NCI-H510A treated with DMSO at 0.1 percent for 48 hours (cell line): ENCODE measurements around the gene NRCAM.
A peak's percentile ranks its signal among the peaks of the same experiment; 100 is the strongest.

ENCODE experiments used
- DNase-seq: peaks from one replicate; lab custom pipeline; 2025; lab: John Stamatoyannopoulos, UW

The NRCAM gene

DNA sequence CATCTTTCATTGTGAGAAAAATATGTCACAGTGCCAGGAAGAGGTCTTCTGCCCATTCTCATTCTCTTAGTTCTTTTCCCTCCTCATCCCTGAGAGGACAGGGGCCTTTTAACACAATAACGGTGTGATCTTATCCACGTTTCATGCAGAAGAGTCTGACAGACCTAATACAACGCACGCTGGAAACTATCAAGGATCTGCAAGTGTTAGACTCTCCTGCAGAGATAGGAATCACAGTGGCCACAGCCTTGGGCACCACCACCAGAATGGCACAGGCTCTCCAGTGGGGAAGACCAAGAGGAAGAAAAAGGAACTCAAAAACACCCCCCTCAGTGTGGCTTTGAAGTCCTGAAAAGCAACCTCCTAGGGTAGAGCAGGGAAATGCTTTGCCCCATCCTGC, 253.5 kb downstream of the NRCAM start:
- no peak for DNase-seq

GRCh38 chr7:108201766-108202165, 254.5 kb downstream of the NRCAM start:
- no peak for DNase-seq

- DNase-seq, result no peak
These were observed 255.9 kb downstream of the NRCAM start for GRCh38 chr7:108200326-108200725.

DNA sequence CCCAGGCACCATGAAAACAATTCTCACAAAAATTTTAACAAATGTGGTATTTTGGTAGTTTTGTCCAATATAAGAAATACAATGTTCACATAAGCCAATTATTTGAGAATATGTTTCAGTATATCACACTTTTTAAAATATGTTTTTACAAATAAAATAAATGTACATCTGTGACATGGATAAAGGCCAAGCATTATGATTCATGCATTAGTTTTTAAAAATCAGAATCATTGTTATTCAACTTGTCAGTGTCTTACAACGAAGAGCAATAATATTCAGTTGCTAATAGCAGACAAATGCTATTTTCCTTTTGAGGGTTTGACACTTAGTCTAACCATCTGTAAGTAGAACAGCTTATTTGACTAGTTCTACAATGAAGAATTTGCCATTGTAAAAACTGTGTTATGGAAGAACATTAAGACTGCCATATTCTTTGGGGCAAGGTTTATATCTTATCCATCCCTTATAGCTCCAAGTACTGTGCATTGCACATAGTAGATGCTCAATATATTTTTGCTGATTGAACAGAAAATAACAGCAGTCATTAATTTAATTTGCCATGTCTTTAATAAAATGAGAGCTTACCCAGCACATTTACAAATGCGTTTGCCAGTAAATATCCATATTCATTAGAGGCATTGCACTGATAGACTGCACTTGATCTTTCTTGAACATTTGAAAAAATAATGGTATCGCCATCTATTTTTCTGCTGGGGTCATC, 258.7 kb downstream of the NRCAM start:
- DNase-seq, result no peak

- DNase-seq, result no peak
These were observed 260.2 kb downstream of the NRCAM start for GRCh38 chr7:108196004-108196403.

GRCh38 chr7:108193594-108194498, 262.4 kb downstream of the NRCAM start:
- DNase-seq, result peak; percentile 80

DNA sequence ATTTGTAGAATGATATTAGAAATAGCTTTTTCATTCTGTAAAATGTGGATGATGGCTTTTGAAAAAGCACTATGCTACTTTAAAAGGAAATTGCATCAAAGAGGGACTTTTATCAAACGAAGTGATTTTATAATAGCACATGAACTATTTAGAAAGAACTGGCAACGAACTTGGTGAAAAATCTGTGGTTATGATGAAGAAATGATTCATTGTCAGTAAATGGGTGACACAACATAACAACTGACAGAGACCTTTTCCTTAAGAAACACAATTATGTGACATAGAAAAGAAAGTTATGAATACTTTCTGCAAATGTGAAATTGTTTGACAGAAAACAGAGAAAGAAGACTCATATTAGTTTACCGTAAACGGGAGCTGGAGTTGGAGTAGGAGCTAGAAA, 265.3 kb downstream of the NRCAM start:
- no peak for DNase-seq

- DNase-seq, result no peak
These were observed 266.4 kb downstream of the NRCAM start for GRCh38 chr7:108189733-108190388.

GRCh38 chr7:108188724-108189123, 267.5 kb downstream of the NRCAM start:
- no peak for DNase-seq

DNA sequence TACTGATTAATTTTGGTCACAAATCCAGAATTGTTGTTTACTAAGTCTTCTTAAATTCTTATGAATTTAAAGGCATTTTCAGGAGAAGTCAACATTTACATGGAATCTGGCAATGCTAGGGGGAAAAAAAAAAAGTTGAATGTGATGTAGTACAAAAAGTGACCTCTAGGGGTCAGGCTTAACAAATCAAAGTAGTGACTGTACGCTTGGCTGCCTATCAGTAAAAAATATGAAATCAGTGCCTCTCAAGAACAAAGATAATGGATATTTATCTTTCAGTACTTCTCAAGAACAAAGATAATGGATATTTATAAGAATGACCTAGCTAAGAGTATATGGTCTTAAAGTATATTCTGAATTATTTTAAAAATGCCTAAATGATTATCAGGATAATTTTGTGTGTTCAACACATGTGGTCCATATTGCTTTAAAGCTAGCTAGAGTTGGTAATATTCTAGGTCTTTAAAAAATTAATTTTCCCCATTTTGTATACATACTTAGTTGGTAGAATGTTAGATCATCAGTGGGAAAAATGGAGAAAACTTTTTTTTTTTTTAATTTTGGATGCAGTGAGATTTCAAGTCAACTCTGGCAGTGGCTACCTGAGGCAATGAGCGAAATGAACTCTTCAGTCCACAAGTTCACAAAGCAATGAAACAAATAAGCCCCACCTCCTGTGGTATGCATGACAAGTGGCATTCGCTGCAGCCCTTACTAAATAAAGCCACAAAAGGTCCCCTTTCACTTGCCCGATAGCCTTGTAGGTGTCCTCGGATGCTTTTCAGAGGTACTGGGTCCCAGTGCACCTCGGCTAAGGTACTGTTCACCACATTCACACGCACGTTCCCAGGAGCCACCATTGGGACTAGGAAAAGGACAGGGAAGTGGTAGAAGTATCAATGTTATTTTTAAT, 274.9 kb downstream of the NRCAM start:
- peak; percentile 63 for DNase-seq

DNA sequence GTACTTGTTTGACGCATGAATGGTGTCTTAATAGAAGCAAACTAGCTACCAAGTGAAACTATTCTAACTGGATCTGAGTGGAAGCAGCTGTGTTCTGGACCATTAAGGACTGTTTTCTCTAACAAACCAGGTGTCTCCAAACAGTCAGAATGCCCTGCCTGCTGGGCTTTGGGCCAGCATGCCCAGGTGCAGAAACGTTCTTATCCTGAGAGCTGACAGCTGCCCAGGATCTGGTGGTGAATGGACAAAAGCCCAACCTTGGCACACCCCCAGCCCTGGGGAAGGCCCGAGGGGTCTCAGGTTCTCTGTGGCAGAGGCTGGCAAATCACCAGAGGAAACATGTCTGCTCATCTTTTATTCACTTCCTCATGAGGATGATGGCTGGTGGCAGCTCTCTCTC, 277.8 kb downstream of the NRCAM start:
- peak; percentile 91 for DNase-seq

DNA sequence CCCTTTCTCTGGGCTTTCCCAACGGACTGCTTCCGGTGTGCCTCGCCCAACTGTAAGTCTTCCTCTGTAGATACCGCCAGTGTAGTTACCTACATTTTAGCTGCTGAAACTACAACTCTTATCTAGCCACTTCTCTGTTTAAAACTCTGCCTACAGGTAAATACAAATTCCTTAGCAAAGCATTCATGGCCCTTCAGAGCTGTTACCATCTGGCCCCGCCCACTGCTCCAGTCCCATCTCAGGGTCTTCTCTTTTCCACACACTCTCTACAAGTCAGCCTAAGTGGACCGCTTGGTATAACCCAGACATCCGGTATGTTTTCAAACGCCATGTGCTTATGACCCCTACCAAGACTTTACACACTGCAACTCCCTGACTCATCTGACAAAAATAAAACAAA, 285.1 kb downstream of the NRCAM start:
- no peak for DNase-seq

GRCh38 chr7:108170251-108170650, 286.0 kb downstream of the NRCAM start:
- DNase-seq, result no peak

GRCh38 chr7:108167460-108167859, 288.8 kb downstream of the NRCAM start:
- no peak for DNase-seq

DNA sequence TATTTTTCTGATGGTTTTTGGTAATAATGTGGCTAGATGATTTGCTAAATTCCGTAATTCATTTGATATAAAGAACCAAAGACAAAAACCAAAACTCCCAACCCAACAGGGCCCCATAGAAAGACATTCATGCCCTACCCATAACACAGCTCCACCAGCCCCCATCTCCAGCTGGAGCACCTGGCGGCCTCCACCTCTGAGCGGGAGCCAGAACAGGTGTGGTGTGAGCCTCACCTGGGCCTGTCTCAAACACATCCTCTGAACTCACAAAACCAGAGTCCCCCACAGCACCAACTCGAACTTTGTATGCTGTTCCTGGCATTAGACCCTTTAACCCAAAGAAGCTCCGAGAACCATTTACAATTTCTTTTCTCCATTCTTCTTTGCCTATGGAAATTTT, 289.5 kb downstream of the NRCAM start:
- peak; percentile 5 for DNase-seq

DNA sequence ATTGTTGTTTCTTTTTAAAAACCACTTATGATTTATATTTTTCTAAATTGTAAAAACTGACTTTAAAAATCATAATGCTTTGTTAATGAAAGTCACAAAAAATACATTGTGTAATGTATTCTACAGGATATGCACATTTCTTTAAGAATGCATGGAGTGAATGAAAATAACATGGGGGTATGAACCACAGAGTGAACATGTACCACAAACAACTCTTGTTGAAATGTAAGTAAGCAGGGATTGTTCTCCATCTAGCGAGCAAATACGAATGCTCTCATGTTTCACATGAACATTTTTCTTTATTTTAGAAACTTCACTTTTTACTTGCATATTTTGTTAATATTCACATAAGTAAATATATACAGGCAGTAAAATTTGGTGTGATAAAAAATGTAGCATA, 290.5 kb downstream of the NRCAM start:
- no peak for DNase-seq

- no peak for DNase-seq
These were observed 291.3 kb downstream of the NRCAM start for GRCh38 chr7:108164946-108165345.

DNA sequence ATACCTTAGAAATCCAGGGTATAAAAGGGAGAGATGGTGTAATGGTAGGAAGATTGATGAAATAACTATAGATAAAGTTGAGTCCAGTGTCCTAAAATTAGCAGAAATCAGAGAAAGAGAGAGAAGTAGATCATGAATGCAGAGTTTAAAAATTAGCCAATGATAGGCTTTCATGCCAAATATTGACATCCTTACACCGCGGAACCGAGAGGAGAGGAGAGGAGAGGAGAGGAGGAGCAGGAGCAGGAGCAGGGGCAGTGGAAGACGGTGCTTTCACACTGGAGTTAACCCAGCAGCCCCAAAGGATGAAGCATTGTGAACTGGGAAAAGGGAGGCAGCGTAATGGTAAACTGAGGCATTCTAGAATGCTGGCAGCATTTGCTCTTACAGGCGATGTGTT, 291.9 kb downstream of the NRCAM start:
- no peak for DNase-seq

GRCh38 chr7:108158776-108159175, 297.5 kb downstream of the NRCAM start:
- no peak for DNase-seq

DNA sequence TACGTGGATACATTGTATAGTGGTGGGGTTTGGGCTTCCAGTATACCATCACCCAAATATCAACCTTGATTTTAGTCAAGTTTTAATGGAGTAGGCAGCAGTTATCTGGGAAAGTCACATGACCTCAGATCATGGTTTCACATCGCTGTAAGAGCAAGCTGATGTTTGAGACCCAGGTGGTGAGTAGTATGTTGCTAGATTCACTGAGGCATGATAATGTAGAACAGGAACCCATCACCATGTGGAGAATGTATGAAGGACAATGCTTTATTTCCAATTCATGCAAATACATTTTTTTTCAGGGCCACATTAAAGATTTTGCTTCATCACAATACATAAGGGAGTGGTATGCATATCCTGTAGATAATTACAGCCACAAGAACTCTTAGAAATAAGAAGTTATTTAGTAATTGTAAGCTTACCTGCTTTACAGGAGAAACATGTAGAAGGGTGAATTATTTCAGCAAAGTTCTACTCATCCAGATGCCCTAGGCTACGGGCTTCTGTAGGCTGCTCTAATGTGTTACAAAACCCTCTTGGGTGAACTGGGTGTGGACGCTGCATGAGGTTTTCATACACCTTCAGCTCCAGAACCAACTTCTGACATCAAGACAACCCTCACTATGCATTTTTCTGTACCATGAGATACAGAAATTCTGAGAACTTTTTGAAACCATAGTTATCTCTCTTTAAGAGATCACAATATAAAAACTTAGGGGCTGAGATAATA, 298.5 kb downstream of the NRCAM start:
- DNase-seq, result no peak
